GM12875 (cell line): ENCODE measurements around the gene NPR3.

ENCODE experiments used
- H3K4me3 ChIP-seq: one replicate; pipeline ENCODE4 v1.5.1; 2011; ENCODE audit warnings: low read depth, low read length, control low read depth
- TF ChIP-seq, protein P1 (sequence below): IDR thresholded peaks from 2 replicates; pipeline ENCODE4 v1.5.1; 2011; ENCODE audit warnings: low read depth, mild to moderate bottlenecking, control low read depth, inconsistent platforms, low read length, moderate library complexity, borderline replicate concordance; ENCODE audit not compliant: insufficient read depth

Gene NPR3

DNA sequence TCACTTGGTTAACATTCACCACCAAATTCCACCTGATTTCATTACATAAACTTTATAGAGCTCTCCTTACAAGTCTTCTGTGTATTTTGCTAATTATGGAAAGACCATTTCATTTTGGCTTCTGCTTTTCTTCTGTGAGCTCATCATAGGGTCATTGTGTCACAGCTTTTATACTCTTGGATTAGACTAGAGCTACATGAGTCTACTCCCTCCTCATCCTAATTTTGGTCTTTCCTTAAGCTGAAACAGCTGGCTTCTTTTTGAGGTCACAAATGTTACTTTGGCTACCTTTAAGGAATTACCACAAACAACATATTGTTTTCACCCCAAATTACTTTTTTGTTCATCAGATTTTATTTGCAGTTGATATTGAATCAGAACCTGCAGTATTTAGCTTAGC is 103.0 kb downstream of the NPR3 start:
- no peak overlapping the region for H3K4me3 ChIP-seq

GRCh38 chr5:32814620-32815019 is 103.5 kb downstream of the NPR3 start:
- no peak overlapping the region for H3K4me3 ChIP-seq
- TF ChIP-seq, protein P1, sequence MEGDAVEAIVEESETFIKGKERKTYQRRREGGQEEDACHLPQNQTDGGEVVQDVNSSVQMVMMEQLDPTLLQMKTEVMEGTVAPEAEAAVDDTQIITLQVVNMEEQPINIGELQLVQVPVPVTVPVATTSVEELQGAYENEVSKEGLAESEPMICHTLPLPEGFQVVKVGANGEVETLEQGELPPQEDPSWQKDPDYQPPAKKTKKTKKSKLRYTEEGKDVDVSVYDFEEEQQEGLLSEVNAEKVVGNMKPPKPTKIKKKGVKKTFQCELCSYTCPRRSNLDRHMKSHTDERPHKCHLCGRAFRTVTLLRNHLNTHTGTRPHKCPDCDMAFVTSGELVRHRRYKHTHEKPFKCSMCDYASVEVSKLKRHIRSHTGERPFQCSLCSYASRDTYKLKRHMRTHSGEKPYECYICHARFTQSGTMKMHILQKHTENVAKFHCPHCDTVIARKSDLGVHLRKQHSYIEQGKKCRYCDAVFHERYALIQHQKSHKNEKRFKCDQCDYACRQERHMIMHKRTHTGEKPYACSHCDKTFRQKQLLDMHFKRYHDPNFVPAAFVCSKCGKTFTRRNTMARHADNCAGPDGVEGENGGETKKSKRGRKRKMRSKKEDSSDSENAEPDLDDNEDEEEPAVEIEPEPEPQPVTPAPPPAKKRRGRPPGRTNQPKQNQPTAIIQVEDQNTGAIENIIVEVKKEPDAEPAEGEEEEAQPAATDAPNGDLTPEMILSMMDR, result no peak

More for the DNA sequence above, 103.0 kb downstream of the NPR3 start:
- TF ChIP-seq, protein P1, result no peak

DNA sequence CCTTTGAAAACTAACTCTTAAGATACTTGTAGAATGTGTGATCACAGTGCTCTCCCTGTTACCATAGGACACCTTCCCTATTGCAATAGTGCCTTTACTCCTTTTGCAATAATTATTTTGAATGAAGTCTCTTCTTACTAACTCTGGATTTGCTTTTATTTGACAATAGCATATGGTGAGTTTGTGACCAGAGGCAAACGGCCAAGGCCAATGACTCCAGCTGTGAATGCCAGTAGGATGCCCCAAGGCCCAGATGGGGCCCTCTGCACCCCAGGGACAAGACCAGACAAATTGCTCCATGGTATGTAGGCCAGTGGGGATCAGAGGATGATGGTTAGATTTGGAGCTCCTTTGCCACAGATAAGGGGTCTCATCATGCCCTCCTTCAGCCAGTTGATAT is 116.9 kb downstream of the NPR3 start:
- TF ChIP-seq, protein P1, result no peak

DNA sequence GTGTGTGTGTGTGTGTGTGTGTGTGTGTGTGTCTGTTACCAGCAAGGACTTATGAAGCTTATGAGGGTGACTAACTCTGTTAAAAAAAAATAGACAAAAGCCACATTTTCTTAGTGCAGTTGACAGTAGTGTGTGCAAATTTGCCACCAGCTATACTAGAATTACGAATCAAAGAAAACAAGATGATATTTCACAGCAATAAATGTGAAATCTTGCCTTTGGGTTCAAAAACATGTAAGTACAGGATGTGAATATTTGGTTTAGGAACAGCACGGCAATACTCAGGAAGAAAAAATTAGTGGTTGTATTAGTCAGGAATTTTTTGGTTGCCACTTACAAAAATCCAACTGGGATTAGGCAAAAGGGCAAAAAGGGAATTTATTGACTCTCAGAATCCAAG is 117.4 kb downstream of the NPR3 start:
- TF ChIP-seq, protein P1, result no peak
- H3K4me3 ChIP-seq, result no peak overlapping the region

More for the DNA sequence above, 116.9 kb downstream of the NPR3 start:
- H3K4me3 ChIP-seq, result no peak overlapping the region

GRCh38 chr5:32831624-32832023 is 120.5 kb downstream of the NPR3 start:
- TF ChIP-seq, protein P1, result no peak
- no peak overlapping the region for H3K4me3 ChIP-seq

- TF ChIP-seq, protein P1, result no peak
- no peak overlapping the region for H3K4me3 ChIP-seq
Measured at GRCh38 chr5:32833127-32833526, 122.0 kb downstream of the NPR3 start.

GRCh38 chr5:32833663-32834062 is 122.5 kb downstream of the NPR3 start:
- TF ChIP-seq, protein P1, result no peak
- H3K4me3 ChIP-seq, result no peak overlapping the region
